GM23338 (cell line): ENCODE results near the gene SPRR2A. TPM values are rescaled to one million over a fixed set of nuclear protein-coding genes. Genes with fewer than 3 reads are reported as not detected.
A peak's percentile ranks its signal among the peaks of the same experiment; 100 is the strongest.

Experiments used
- ATAC-seq: fragments of 200-7000 bp; cut with Tn5 transposase; 3 replicates; pipeline ENCODE4 v1.9.1; 2020
- DNase-seq: peaks from one replicate; pipeline ENCODE4 v3.0.0-alpha.2; 2015; ENCODE audit warnings: low spot score
- H2AFZ ChIP-seq: fragments of 200-600 bp; sonication (generic); 2 replicates; pipeline ENCODE4 v1.8.0; 2016; ENCODE audit warnings: antibody characterized with exemption, mild to moderate bottlenecking, moderate library complexity
- H3F3A ChIP-seq: fragments of 200-600 bp; sonication (generic); replicated peaks from 2 replicates; pipeline ENCODE4 v1.8.0; 2017; ENCODE audit warnings: antibody characterized with exemption, mixed run types, low read depth
- H3K27ac ChIP-seq: fragments of 200-600 bp; sonication (generic); 2 replicates; pipeline ENCODE4 v1.6.1; 2016; ENCODE audit warnings: low read depth
- H3K27me3 ChIP-seq: fragments of 200-600 bp; sonication (generic); 2 replicates; pipeline ENCODE4 v1.8.0; 2016; ENCODE audit warnings: mild to moderate bottlenecking, mixed run types, moderate library complexity; ENCODE audit not compliant: insufficient read depth
- H3K36me3 ChIP-seq: fragments of 200-600 bp; sonication (generic); 2 replicates; pipeline ENCODE4 v1.8.0; 2016; ENCODE audit warnings: mild to moderate bottlenecking; ENCODE audit not compliant: insufficient read depth
- H3K4me1 ChIP-seq: fragments of 200-600 bp; sonication (generic); 2 replicates; pipeline ENCODE4 v1.8.0; 2016; ENCODE audit warnings: mild to moderate bottlenecking, moderate library complexity; ENCODE audit not compliant: insufficient read depth
- H3K4me2 ChIP-seq: fragments of 200-600 bp; sonication (generic); 2 replicates; pipeline ENCODE4 v1.7.1; 2017; ENCODE audit warnings: mixed run types
- H3K4me3 ChIP-seq: fragments of 200-600 bp; sonication (generic); 2 replicates; pipeline ENCODE4 v1.6.1; 2016; ENCODE audit warnings: mixed run types
- H3K79me2 ChIP-seq: fragments of 200-600 bp; sonication (generic); replicated peaks from 2 replicates; pipeline ENCODE4 v1.8.0; 2017; ENCODE audit warnings: mild to moderate bottlenecking; ENCODE audit not compliant: insufficient read depth
- H3K9me2 ChIP-seq: fragments of 200-600 bp; sonication (generic); 2 replicates; pipeline ENCODE4 v1.8.0; 2017; ENCODE audit not compliant: insufficient read depth
- H4K20me1 ChIP-seq: fragments of 200-600 bp; sonication (generic); replicated peaks from 2 replicates; pipeline ENCODE4 v1.8.0; 2017; ENCODE audit warnings: mild to moderate bottlenecking; ENCODE audit not compliant: insufficient read depth
- H3K27ac Mint-ChIP-seq: 2 replicates; pipeline ENCODE4 v1.8.0; 2020; ENCODE audit warnings: inconsistent platforms, mild to moderate bottlenecking, moderate library complexity, mixed read lengths
- H3K27me3 Mint-ChIP-seq: 3 replicates; pipeline ENCODE4 v1.8.0; 2022; ENCODE audit warnings: low read depth, mild to moderate bottlenecking, moderate library complexity, mixed read lengths, inconsistent platforms; ENCODE audit not compliant: insufficient read depth, poor library complexity
- H3K36me3 Mint-ChIP-seq: 3 replicates; pipeline ENCODE4 v1.8.0; 2021; ENCODE audit warnings: low read depth, mild to moderate bottlenecking, inconsistent platforms, moderate library complexity, mixed read lengths
- H3K4me1 Mint-ChIP-seq: 3 replicates; pipeline ENCODE4 v1.8.0; 2020; ENCODE audit warnings: mild to moderate bottlenecking, inconsistent platforms, mixed read lengths
- H3K4me3 Mint-ChIP-seq: 3 replicates; pipeline ENCODE4 v1.8.0; 2021; ENCODE audit warnings: moderate library complexity, mild to moderate bottlenecking, inconsistent platforms, mixed read lengths
- H3K9me3 Mint-ChIP-seq: 3 replicates; pipeline ENCODE4 v1.8.0; 2020; ENCODE audit warnings: moderate library complexity, mild to moderate bottlenecking, inconsistent platforms, mixed read lengths
- CREB1 ChIP-seq: fragments of 250-450 bp; sonication (Bioruptor Pico); IDR thresholded peaks from 2 replicates; pipeline ENCODE4 v1.5.0; 2020; ENCODE audit warnings: low read depth, mild to moderate bottlenecking, moderate library complexity
- ETS1 ChIP-seq: IDR thresholded peaks from 2 replicates; pipeline ENCODE4 v1.6.1; 2016; ENCODE audit warnings: antibody characterized with exemption
- EZH2 ChIP-seq: fragments of 200-600 bp; sonication (generic); IDR thresholded peaks from one replicate; pipeline ENCODE4 v1.8.0; 2017; ENCODE audit warnings: antibody characterized with exemption, mild to moderate bottlenecking, low read depth; ENCODE audit not compliant: unreplicated experiment
- EZH2phosphoT487 ChIP-seq: fragments of 200-600 bp; sonication (generic); IDR thresholded peaks from one replicate; pipeline ENCODE4 v1.8.1; 2018; ENCODE audit warnings: antibody characterized with exemption; ENCODE audit not compliant: unreplicated experiment
- JUNB ChIP-seq: IDR thresholded peaks from one replicate; pipeline ENCODE4 v1.6.1; 2016; ENCODE audit warnings: antibody characterized with exemption; ENCODE audit not compliant: unreplicated experiment
- NANOG ChIP-seq: IDR thresholded peaks from 2 replicates; pipeline ENCODE4 v1.6.1; 2016; ENCODE audit warnings: antibody characterized with exemption, borderline replicate concordance
- POLR2AphosphoS5 ChIP-seq: IDR thresholded peaks from 2 replicates; pipeline ENCODE4 v1.6.1; 2016; ENCODE audit warnings: antibody characterized with exemption, low read depth
- REST ChIP-seq: IDR thresholded peaks from one replicate; pipeline ENCODE4 v1.6.1; 2018; ENCODE audit warnings: antibody characterized with exemption; ENCODE audit not compliant: unreplicated experiment
- STAT1 ChIP-seq: IDR thresholded peaks from one replicate; pipeline ENCODE4 v1.6.1; 2016; ENCODE audit warnings: antibody characterized with exemption; ENCODE audit not compliant: unreplicated experiment
- ZNF331 ChIP-seq: fragments of 250-450 bp; sonication (Bioruptor Pico); IDR thresholded peaks from 2 replicates; pipeline ENCODE4 v1.5.0; 2020; ENCODE audit warnings: low read depth, mild to moderate bottlenecking, moderate library complexity
- long read RNA-seq: library from polyadenylated mRNA; unstranded; transcript quantifications from one replicate; pipeline ENCODE4 v2.0.0, GENCODE V29; 2020; ENCODE audit not compliant: unreplicated experiment
- polyA plus RNA-seq: library from polyadenylated mRNA; unstranded; fragments of >200 nt; fragmentation: Nextera tagmentation; extraction: Ambion mirVana; gene quantifications from 2 replicates; pipeline ENCODE4 v1.2.1, GENCODE V29; 2016
- total RNA-seq: library from RNA; depleted of rRNA; stranded (reverse); fragments of >200 nt; shearing (Covaris generic); gene quantifications from 2 replicates; pipeline ENCODE4 v1.2.3, GENCODE V29; 2014; rRNA removed
- TF ChIP-seq, protein P1 (sequence below), 2 experiments: fragments of 200-600 bp in 1 of 2; sonication (generic) in 1 of 2; conservative IDR thresholded peaks; 2 replicates each; pipeline versions ENCODE4 v1.5.1 to v1.6.1; 2016 to 2017; ENCODE audit warnings: antibody characterized with exemption in 2 of 2, low read depth in 2 of 2, mild to moderate bottlenecking in 2 of 2, moderate library complexity in 1 of 2

SPRR2A gene
- not detected in 2 replicates for total RNA-seq
- polyA plus RNA-seq, result 0.43 TPM in 1 of 2 replicates, not detected in the other
- long read RNA-seq, result 0 reads

GRCh38 chr1:153057375-153057774 is at the start of gene SPRR2A:
Gene SPRR2A, minus strand, starts transcription at chr1:153057512. Its CDS starts 777 bp downstream, at chr1:153056735.
- no peaks in the 10 kb centered on the region for H3K36me3 ChIP-seq
- H3K27ac Mint-ChIP-seq, result no peak within 1 kb of the TSS
- no peak within 1 kb of the TSS for H3K27ac ChIP-seq
- H3K9me2 ChIP-seq, result no peaks in the 10 kb centered on the region
- H3K79me2 ChIP-seq, result no peaks in the 10 kb centered on the region
- H3K4me3 Mint-ChIP-seq, result no peak within 1 kb of the TSS
- H3K27me3 Mint-ChIP-seq, result no peaks in the 10 kb centered on the region
- ATAC-seq, result no peak
- no peaks in the 10 kb centered on the region for H3K4me1 ChIP-seq
- no peaks in the 10 kb centered on the region for H3K27me3 ChIP-seq
- no peaks in the 10 kb centered on the region for H3F3A ChIP-seq
- H4K20me1 ChIP-seq, result no peaks in the 10 kb centered on the region
- H3K4me2 ChIP-seq, result no peak within 1 kb of the TSS
- H3K9me3 Mint-ChIP-seq, result no peaks in the 10 kb centered on the region
- DNase-seq, result no peak
- peak within 1 kb of the TSS; percentile 53 for H2AFZ ChIP-seq
- peaks cover 3% of the 10 kb centered on the region; the same call in 2 of the 3 replicates for H3K4me1 Mint-ChIP-seq
- no peaks in the 10 kb centered on the region for H3K36me3 Mint-ChIP-seq
- no peak within 1 kb of the TSS for H3K4me3 ChIP-seq
- TF ChIP-seq CREB1, result no peak
- no peak for TF ChIP-seq POLR2AphosphoS5
- TF ChIP-seq EZH2, result no peak
- TF ChIP-seq NANOG, result no peak
- no peak for TF ChIP-seq STAT1
- TF ChIP-seq ZNF331 (CRISPR knock-in tag), result no peak
- TF ChIP-seq EZH2phosphoT487, result no peak
- TF ChIP-seq, protein P1, sequence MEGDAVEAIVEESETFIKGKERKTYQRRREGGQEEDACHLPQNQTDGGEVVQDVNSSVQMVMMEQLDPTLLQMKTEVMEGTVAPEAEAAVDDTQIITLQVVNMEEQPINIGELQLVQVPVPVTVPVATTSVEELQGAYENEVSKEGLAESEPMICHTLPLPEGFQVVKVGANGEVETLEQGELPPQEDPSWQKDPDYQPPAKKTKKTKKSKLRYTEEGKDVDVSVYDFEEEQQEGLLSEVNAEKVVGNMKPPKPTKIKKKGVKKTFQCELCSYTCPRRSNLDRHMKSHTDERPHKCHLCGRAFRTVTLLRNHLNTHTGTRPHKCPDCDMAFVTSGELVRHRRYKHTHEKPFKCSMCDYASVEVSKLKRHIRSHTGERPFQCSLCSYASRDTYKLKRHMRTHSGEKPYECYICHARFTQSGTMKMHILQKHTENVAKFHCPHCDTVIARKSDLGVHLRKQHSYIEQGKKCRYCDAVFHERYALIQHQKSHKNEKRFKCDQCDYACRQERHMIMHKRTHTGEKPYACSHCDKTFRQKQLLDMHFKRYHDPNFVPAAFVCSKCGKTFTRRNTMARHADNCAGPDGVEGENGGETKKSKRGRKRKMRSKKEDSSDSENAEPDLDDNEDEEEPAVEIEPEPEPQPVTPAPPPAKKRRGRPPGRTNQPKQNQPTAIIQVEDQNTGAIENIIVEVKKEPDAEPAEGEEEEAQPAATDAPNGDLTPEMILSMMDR (conservative IDR thresholded peaks at IDR 0.05; ENCODE audit: low read depth in 2 of 2), result no peak

- no peaks in the 10 kb centered on the region for H3K27me3 ChIP-seq
- H3K4me3 ChIP-seq, result no peak overlapping the region
- H3K27ac Mint-ChIP-seq, result no peak overlapping the region
- H3K4me1 ChIP-seq, result no peaks in the 10 kb centered on the region
- H3K27ac ChIP-seq, result no peak overlapping the region
- H3K36me3 ChIP-seq, result no peaks in the 10 kb centered on the region
- H3K4me3 Mint-ChIP-seq, result no peak overlapping the region
- no peaks in the 10 kb centered on the region for H3K79me2 ChIP-seq
- H4K20me1 ChIP-seq, result no peaks in the 10 kb centered on the region
- DNase-seq (no peak), ATAC-seq (no peak)
- no peak overlapping the region for H3K4me2 ChIP-seq
- H3K27me3 Mint-ChIP-seq, result peaks cover 4% of the 10 kb centered on the region
- peaks cover 2% of the 10 kb centered on the region; the same call in 2 of the 3 replicates for H3K9me3 Mint-ChIP-seq
- peaks cover 2% of the 10 kb centered on the region; the same call in 1 of the 3 replicates for H3K36me3 Mint-ChIP-seq
- no peaks in the 10 kb centered on the region for H3F3A ChIP-seq
- no peak overlapping the region for H2AFZ ChIP-seq
- no peaks in the 10 kb centered on the region; the same call in 2 of the 3 replicates for H3K4me1 Mint-ChIP-seq
- no peaks in the 10 kb centered on the region for H3K9me2 ChIP-seq
- TF ChIP-seq, protein P1 (conservative IDR thresholded peaks at IDR 0.05; ENCODE audit: low read depth in 2 of 2), result no peak
- TF ChIP-seq REST, result no peak
- no peak for TF ChIP-seq ETS1
- no peak for TF ChIP-seq STAT1
- TF ChIP-seq EZH2phosphoT487, result no peak
- TF ChIP-seq CREB1, result no peak
- TF ChIP-seq POLR2AphosphoS5, result no peak
- no peak for TF ChIP-seq JUNB
These were observed 42.9 kb upstream of the SPRR2A start for GRCh38 chr1:153100245-153100644.
